Measurements from ENCODE around the gene PACRG.

The PACRG gene

DNA sequence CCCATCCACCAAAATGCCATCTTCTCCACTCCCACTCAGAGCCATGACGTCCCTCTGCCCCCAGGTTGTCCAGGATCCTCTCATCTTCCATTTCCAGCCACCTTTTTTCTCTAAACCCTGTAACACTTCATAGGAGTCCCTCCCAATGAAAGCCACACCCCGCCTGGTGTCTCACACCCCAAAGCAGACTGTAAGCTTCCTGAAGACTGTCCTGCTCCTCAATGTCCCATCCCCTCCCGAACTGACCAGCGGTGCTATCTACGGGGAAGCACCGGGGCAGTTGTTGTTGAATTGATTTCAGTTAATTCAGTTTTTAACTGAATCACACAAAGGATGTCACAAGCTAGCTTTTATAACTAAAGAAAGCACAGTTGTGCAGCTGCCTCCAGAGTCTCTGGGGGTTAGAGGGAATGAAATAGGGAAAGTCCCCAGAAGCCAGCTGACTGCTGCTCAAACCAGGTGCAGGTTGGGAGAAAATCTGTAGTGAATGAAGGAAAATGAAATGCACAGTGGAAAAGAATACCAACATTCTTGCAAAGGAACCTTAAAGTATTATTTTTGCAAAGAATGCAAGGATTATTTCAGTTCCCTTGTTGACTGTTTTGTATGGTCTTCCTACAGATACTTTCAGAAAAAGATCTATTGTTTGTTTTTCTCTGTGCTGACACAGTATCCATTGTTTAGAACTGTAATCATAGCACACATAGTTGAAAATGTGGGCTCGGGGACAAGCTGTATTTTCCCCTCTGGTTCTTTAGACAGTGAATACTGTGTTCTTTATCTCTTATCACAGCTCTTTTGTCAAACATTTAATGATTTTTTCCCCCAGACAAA is 464.1 kb downstream of the PACRG start:
- Histone ChIP-seq H3K9ac (ENCODE audit: low read length) (no peak overlapping the region), H3K36me3 (ENCODE audit: low read length) (no peaks in the 10 kb centered on the region), H3K4me2 (ENCODE audit: low read depth, low read length, poor library complexity, severe bottlenecking) (no peak overlapping the region), H3K27me3 (ENCODE audit: low read length) (no peaks in the 10 kb centered on the region), H3K79me2 (ENCODE audit: insufficient read depth, low read length) (no peaks in the 10 kb centered on the region), H3F3A (ENCODE audit: insufficient read depth) (no peaks in the 10 kb centered on the region), H3K9me2 (replicated peaks; ENCODE audit: insufficient read depth, low read length) (no peaks in the 10 kb centered on the region), H2AFZ (ENCODE audit: low read depth, low read length, severe bottlenecking) (no peak overlapping the region), H3K27ac (ENCODE audit: low read depth, low read length) (no peak overlapping the region), H3K4me3 (ENCODE audit: insufficient read depth, low read length, poor library complexity, severe bottlenecking) (no peak overlapping the region), H3K9me3 (ENCODE audit: insufficient read depth, low read length) (no peaks in the 10 kb centered on the region), H4K20me1 (ENCODE audit: low read depth, low read length) (no peaks in the 10 kb centered on the region)
- TF ChIP-seq EZH2phosphoT487 (conservative IDR thresholded peaks at IDR 0.05; ENCODE audit: low read length) = no peak
- TF ChIP-seq, protein P1, sequence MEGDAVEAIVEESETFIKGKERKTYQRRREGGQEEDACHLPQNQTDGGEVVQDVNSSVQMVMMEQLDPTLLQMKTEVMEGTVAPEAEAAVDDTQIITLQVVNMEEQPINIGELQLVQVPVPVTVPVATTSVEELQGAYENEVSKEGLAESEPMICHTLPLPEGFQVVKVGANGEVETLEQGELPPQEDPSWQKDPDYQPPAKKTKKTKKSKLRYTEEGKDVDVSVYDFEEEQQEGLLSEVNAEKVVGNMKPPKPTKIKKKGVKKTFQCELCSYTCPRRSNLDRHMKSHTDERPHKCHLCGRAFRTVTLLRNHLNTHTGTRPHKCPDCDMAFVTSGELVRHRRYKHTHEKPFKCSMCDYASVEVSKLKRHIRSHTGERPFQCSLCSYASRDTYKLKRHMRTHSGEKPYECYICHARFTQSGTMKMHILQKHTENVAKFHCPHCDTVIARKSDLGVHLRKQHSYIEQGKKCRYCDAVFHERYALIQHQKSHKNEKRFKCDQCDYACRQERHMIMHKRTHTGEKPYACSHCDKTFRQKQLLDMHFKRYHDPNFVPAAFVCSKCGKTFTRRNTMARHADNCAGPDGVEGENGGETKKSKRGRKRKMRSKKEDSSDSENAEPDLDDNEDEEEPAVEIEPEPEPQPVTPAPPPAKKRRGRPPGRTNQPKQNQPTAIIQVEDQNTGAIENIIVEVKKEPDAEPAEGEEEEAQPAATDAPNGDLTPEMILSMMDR (IDR thresholded peaks at IDR 0.05; ENCODE audit: insufficient read depth, low read length, poor library complexity, severe bottlenecking) = no peak

DNA sequence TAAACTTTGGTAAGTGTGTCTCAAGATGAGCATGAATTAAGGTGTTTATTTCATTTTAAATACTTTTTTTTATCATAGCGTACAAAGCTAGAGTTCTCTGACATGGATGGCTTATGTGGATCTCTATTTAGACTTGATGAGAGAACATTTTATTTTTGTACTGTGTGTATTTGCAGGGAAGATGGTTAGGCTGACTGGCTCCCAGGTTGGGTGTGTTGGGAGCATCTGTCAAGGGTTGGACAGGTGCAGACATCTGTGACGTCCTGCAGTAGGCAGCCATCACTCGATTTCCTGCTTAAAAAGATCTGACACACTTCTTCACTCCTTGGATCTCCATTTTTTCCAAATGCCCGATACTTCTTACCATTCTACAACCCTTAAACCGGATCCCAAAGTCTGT is 464.8 kb downstream of the PACRG start:
- Histone ChIP-seq H3K36me3 (ENCODE audit: low read length) (no peaks in the 10 kb centered on the region), H3K9ac (ENCODE audit: low read length) (no peak overlapping the region), H3K9me2 (replicated peaks; ENCODE audit: insufficient read depth, low read length) (no peaks in the 10 kb centered on the region), H3F3A (ENCODE audit: insufficient read depth) (no peaks in the 10 kb centered on the region), H3K27ac (ENCODE audit: low read depth, low read length) (no peak overlapping the region), H3K4me3 (ENCODE audit: insufficient read depth, low read length, poor library complexity, severe bottlenecking) (no peak overlapping the region), H3K4me2 (ENCODE audit: low read depth, low read length, poor library complexity, severe bottlenecking) (no peak overlapping the region), H3K79me2 (ENCODE audit: insufficient read depth, low read length) (no peaks in the 10 kb centered on the region), H2AFZ (ENCODE audit: low read depth, low read length, severe bottlenecking) (no peak overlapping the region), H4K20me1 (ENCODE audit: low read depth, low read length) (no peaks in the 10 kb centered on the region), H3K9me3 (ENCODE audit: insufficient read depth, low read length) (no peaks in the 10 kb centered on the region), H3K27me3 (ENCODE audit: low read length) (no peaks in the 10 kb centered on the region)
- TF ChIP-seq, protein P1 (IDR thresholded peaks at IDR 0.05; ENCODE audit: insufficient read depth, low read length, poor library complexity, severe bottlenecking) = no peak
- TF ChIP-seq EZH2phosphoT487 (conservative IDR thresholded peaks at IDR 0.05; ENCODE audit: low read length) = no peak

- Histone ChIP-seq H3K27ac (ENCODE audit: low read depth, low read length) (no peak overlapping the region), H3K27me3 (ENCODE audit: low read length) (no peaks in the 10 kb centered on the region), H3K4me3 (ENCODE audit: insufficient read depth, low read length, poor library complexity, severe bottlenecking) (no peak overlapping the region), H3F3A (ENCODE audit: insufficient read depth) (no peaks in the 10 kb centered on the region), H3K36me3 (ENCODE audit: low read length) (no peaks in the 10 kb centered on the region), H4K20me1 (ENCODE audit: low read depth, low read length) (no peaks in the 10 kb centered on the region), H3K79me2 (ENCODE audit: insufficient read depth, low read length) (no peaks in the 10 kb centered on the region), H3K9me2 (replicated peaks; ENCODE audit: insufficient read depth, low read length) (no peaks in the 10 kb centered on the region), H3K4me2 (ENCODE audit: low read depth, low read length, poor library complexity, severe bottlenecking) (no peak overlapping the region), H2AFZ (ENCODE audit: low read depth, low read length, severe bottlenecking) (no peak overlapping the region), H3K9ac (ENCODE audit: low read length) (no peak overlapping the region), H3K9me3 (ENCODE audit: insufficient read depth, low read length) (no peaks in the 10 kb centered on the region)
- no peak for TF ChIP-seq EZH2phosphoT487 (conservative IDR thresholded peaks at IDR 0.05; ENCODE audit: low read length)
- TF ChIP-seq, protein P1 (IDR thresholded peaks at IDR 0.05; ENCODE audit: insufficient read depth, low read length, poor library complexity, severe bottlenecking) = no peak
These were observed 465.6 kb downstream of the PACRG start for GRCh38 chr6:163193326-163193725.
